ENCODE data around the gene CSTPP1.
"Not testable (repeated sequence)": the region's sequence is repeated elsewhere in the genome, so short reads cannot be mapped to it uniquely, and the experiment has no call there.

CSTPP1 gene

GRCh38 chr11:46913484-46913883, 23.1 kb upstream of the CSTPP1 start:
- no peak for DNase-seq

GRCh38 chr11:46914363-46914762, 22.2 kb upstream of the CSTPP1 start:
- DNase-seq: no peak

GRCh38 chr11:46914910-46915309, 21.7 kb upstream of the CSTPP1 start:
- no peak for DNase-seq

GRCh38 chr11:46916286-46917108, 20.1 kb upstream of the CSTPP1 start:
- no peak for DNase-seq

GRCh38 chr11:46917109-46917761, 19.3 kb upstream of the CSTPP1 start:
- no peak for DNase-seq

- no peak for DNase-seq
These were observed 18.8 kb upstream of the CSTPP1 start for GRCh38 chr11:46917762-46918082.

GRCh38 chr11:46918083-46918787, 18.3 kb upstream of the CSTPP1 start, which contains the start of gene LRP4:
TSS of gene LRP4 (minus strand) at chr11:46918550. CDS start at chr11:46918379, 171 bp downstream.
- DNase-seq: peak; percentile 10

- DNase-seq: no peak
These were observed 17.6 kb upstream of the CSTPP1 start for GRCh38 chr11:46918788-46919513.

- DNase-seq: no peak
These were observed 15.8 kb upstream of the CSTPP1 start for GRCh38 chr11:46920755-46921154.

GRCh38 chr11:46927928-46928327, 8.6 kb upstream of the CSTPP1 start:
- DNase-seq: not testable (repeated sequence)

- DNase-seq: not testable (repeated sequence)
These were observed 7.9 kb upstream of the CSTPP1 start for GRCh38 chr11:46928701-46929100.

- DNase-seq: peak; percentile 63
These were observed 6.5 kb upstream of the CSTPP1 start for GRCh38 chr11:46930089-46930488.

- DNase-seq: no peak
These were observed 5.6 kb downstream of the CSTPP1 start for GRCh38 chr11:46942172-46942571.

GRCh38 chr11:46944356-46945075, 8.0 kb downstream of the CSTPP1 start:
- DNase-seq: no peak

- DNase-seq: no peak
These were observed 11.0 kb downstream of the CSTPP1 start for GRCh38 chr11:46947399-46948077.

- no peak for DNase-seq
These were observed 12.0 kb downstream of the CSTPP1 start for GRCh38 chr11:46948378-46949131.

GRCh38 chr11:46949297-46949696, 12.7 kb downstream of the CSTPP1 start:
- DNase-seq: no peak

- no peak for DNase-seq
These were observed 15.3 kb downstream of the CSTPP1 start for GRCh38 chr11:46951864-46952263.

- no peak for DNase-seq
These were observed 16.0 kb downstream of the CSTPP1 start for GRCh38 chr11:46952553-46952952.

GRCh38 chr11:46953093-46953492, 16.5 kb downstream of the CSTPP1 start:
- no peak for DNase-seq

- no peak for DNase-seq
These were observed 22.2 kb downstream of the CSTPP1 start for GRCh38 chr11:46958777-46959176.
